Uterus (tissue), 2 donors: ENCODE data around the gene GMPR.
A peak's percentile ranks its signal among the peaks of the same experiment; 100 is the strongest.

Experiments
- POLR2A ChIP-seq, 2 donors: fragments of 450-650 bp; IDR thresholded peaks; one replicate each; pipeline ENCODE4 v1.6.1; 2016; ENCODE audit warnings: antibody characterized with exemption in 2 of 2, mild to moderate bottlenecking in 1 of 2, moderate library complexity in 1 of 2
- TF ChIP-seq, protein P1 (sequence below), 4 experiments: fragments of 200-600 bp in 2 of 4; fragments of 450-650 bp in 2 of 4; sonication (generic) in 2 of 4; IDR thresholded peaks; one replicate each; pipeline ENCODE4 v1.5.1; 2016 to 2019; ENCODE audit warnings: antibody characterized with exemption in 4 of 4, mild to moderate bottlenecking in 2 of 4, moderate library complexity in 1 of 4

DNA sequence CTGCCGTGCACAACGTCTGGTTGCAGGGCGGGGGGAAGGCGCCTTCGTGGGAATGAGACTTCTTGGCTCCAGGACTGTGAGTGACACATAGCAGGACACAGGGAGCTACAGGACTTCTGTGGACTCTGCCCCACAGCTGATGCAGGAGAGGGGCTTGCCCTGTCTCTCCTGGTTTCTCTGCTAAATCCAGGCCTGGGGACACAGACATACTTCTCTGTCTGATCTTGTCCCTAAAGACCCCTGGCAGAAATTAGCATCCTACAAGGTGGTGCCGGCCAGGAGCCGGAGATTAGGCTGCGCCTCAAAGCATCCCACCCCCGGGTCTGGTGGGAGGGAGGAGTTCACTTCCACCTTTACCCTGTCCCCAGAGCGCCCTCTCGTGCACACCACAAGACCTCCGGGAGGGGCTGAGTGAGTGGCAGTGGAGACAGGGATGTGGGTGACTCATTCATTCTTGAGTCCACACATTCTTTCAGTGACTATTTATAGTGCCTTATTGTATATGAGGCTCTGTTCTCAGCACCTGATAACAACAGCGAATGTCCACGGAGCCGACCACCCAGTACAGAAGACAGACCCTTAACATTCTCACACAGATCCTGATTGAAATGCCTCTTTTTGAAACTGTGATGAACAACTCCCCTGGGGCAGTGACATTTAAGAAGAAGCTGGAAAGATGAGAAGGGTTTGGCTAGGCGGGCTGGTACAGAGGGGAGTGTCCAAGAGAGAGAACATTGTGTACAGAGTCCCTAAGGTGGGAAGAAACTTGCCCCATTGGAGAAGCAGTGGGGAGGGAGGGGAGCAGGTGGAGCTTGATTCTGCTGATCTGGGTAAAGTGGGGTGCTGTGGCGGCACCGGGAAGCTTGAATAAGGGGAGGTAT lies 39.0 kb downstream of the GMPR start:
- TF ChIP-seq, protein P1, sequence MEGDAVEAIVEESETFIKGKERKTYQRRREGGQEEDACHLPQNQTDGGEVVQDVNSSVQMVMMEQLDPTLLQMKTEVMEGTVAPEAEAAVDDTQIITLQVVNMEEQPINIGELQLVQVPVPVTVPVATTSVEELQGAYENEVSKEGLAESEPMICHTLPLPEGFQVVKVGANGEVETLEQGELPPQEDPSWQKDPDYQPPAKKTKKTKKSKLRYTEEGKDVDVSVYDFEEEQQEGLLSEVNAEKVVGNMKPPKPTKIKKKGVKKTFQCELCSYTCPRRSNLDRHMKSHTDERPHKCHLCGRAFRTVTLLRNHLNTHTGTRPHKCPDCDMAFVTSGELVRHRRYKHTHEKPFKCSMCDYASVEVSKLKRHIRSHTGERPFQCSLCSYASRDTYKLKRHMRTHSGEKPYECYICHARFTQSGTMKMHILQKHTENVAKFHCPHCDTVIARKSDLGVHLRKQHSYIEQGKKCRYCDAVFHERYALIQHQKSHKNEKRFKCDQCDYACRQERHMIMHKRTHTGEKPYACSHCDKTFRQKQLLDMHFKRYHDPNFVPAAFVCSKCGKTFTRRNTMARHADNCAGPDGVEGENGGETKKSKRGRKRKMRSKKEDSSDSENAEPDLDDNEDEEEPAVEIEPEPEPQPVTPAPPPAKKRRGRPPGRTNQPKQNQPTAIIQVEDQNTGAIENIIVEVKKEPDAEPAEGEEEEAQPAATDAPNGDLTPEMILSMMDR (IDR thresholded peaks at IDR 0.05) = peak in 2 of 4 experiments; percentile 22 to 27
- no peak for TF ChIP-seq POLR2A (IDR thresholded peaks at IDR 0.05)
